GM18511 (cell line): ENCODE measurements around the gene DUS2.
"Not testable (repeated sequence)": the region's sequence is repeated elsewhere in the genome, so short reads cannot be mapped to it uniquely, and the experiment has no call there.

Experiments used
- ATAC-seq: cut with Tn5 transposase; IDR thresholded peaks from one replicate; pipeline ENCODE4 v1.9.1; 2021; ENCODE audit warnings: mild to moderate bottlenecking, moderate library complexity; ENCODE audit not compliant: unreplicated experiment

Gene DUS2

DNA sequence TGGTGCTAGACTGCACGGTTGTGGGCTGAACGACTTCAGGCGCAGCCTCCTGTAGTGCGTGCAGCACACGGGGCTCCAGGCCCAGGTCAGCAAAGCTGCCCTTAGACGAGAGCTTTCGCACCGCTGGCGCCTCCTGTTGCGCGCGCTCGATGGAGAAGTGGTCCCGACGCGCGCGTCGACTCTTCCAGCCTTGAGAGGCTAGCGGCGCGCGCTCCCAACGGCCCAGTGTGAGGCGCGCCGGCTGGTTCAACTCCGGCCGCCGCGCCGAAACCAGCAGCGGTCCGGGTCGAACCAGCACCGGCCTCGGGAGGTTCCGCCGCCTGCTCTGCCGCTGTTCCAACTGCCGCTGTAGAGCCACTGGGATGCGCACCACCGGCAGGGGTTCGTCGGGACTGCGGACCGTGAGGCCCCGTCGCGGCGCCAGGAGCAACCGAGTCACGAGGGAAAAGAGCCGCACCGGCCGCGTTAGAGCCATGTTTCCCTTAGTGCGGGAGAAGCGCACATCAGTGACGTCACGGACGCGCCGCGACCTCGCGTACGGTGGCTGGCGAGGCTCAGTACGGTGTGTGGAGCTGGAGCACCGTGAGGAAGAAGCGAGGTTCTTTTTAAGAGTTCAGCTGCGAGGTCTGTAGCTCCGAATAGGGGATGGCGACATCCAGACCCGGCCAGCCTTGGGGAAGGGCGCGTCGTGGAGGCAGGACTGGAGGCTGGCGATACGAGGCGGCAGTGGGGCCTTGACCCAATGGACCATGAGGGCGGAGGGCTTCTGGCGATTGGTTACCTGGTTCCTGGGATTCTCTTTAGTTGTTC lies at the start of gene DUS2, which contains the start of gene DDX28:
Gene DUS2, plus strand, starts transcription at position 557 of the 810 bp plus-strand sequence. CDS start 14,740 bp downstream, outside the sequence.
Gene DDX28, minus strand, starts transcription at position 505 of the 810 bp plus-strand sequence. Its CDS starts 30 bp downstream, at position 475.
- ATAC-seq, result peak; percentile 88

DNA sequence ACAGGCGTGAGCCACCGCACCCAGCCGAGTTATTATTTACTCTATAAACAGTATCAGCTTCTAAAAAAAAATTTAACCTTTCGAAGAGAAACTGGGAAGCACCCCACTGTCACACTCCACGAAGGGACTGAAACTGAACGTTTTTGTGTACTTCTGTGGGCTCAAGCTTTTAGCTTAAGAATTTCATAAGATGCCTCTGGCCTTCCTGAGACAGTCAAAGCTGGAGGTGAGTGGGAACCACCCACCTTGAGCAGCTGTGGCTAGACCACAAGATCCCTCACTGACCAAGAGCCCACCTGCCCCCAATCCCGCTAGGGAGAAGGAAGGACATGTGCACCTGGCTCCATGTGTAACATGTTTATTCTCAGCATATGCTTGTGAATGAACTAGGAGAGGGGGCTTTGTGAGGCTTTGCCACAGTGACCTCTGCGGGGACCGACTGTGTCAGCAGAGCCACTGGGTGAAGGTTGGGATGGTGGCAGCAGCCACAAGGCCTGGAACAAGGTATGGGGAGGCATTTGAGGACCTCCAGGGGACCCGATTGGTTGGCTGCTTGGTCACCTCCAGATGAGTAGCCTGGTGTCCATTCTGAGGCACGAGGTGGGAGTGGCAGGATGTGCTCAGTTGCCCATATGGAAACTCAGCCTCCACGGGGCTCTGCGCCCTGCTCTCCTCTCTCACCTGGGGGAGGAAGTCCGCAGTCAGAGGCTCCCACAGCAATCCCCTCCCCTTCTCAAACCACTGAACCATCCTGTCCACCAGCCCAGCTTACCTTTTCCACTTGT lies 47.6 kb upstream of the DUS2 start:
- ATAC-seq, result no peak

DNA sequence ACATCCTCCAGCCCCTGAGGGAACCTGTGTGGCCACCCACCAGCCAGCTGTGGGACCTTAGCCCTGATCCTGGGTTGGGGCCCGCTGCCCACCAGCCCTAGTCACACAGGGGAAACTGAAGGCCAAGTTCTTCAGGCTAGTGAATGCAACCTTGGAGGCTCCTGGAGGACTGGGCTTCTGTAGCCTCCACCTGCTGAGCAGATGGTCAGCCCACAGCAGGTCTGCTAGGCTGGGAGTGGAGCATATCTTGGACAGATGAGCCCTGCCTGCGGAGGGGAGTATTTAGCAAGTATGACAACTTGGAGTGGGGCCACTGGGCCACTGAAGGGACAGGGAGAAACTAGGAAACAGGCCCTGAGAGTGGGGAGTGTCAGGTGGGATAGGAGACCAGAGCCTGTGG lies 46.9 kb upstream of the DUS2 start:
- ATAC-seq, result no peak

DNA sequence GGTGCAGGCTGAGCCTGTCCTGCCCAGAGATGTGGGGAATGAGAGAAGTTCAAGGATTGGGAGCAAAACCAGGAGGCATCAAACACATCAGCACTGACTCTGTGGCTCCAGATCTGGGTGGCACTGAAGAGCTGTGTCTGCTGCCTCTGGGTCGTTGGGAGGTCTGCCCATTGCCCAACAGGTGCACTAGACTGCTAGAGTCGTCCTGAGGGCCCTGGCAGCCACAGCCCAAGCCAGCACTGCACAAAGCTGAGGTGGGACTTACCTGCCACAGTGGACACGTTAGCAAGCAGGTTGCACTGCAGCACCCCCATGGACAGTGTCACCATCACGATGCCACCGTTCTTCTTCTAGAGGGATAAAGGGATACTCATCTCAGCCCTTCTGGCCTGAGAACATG lies 46.1 kb upstream of the DUS2 start:
- no peak for ATAC-seq

DNA sequence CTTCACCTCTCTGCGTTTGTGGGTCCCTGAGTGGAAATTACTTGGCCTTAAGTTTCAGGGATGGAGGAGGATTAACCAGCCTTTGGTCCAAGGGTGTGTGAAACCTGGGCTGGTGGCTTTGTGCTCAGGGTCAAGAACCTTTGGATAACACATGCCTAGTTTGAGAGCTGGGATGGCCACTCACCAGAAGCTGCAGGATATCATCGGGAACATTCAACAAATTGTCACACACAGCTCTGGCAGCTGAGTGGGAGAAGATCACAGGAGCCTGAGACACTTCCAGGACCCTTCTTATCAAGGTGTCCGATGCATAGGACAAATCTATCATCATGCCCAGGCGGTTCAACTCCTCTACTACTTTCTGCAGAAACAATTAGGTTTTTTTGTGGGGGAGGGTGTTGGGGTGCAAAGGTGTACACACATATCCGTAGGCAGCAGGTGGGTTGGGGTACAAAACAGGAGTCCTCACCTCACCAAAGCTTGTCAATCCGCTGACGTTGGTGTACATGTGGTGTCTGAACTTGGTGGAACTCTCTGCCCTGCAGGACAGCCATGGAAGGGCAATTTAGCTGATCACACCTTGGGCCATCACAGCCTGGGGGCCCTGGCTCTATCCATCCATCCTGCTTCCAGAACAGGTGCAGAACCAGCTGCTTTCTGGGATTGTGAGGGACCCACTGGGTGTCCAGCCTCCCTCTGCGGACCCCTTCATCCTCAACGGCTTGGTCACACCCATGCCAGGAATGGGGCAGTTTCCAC lies 45.4 kb upstream of the DUS2 start:
- ATAC-seq, result no peak

DNA sequence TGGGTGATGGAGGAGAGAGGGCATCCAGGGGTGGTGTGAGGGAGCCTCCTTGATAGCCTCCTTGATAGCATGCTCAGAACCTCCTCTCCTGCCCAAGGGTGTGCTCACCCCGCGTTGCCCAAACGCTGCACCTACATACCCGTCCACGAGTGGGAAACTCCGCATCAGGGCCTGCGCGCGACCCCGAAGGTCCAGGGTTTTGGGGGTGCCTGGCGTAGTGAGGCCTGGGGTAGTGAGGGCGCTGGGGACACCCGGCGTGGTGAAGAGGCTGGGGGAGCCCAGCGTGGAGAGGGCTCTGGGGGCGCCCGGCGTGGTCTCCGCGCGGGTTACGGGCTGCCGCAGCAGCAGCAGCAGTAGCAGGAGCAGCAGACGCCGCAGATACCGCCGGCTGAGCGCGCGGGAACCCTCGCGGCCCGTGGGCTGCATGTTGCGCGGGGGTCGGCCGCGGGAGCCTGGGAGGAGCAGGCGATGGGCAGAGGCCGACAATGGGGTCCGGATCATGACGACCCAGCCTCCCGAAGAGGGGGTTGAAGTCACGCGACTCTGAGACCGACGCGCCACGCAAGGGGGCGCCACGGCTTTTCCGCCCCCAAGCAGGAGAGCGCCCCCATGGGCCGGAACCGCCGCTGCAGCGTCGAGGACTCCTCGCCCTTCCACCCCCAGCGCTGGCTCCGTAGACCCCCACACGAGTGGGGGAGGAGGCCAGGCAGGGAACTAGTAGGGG lies 43.0 kb upstream of the DUS2 start, which contains the start of gene DPEP3:
Gene DPEP3, minus strand, starts transcription at position 545 of the 724 bp plus-strand sequence. Its CDS starts 119 bp downstream, at position 426.
- no peak for ATAC-seq

DNA sequence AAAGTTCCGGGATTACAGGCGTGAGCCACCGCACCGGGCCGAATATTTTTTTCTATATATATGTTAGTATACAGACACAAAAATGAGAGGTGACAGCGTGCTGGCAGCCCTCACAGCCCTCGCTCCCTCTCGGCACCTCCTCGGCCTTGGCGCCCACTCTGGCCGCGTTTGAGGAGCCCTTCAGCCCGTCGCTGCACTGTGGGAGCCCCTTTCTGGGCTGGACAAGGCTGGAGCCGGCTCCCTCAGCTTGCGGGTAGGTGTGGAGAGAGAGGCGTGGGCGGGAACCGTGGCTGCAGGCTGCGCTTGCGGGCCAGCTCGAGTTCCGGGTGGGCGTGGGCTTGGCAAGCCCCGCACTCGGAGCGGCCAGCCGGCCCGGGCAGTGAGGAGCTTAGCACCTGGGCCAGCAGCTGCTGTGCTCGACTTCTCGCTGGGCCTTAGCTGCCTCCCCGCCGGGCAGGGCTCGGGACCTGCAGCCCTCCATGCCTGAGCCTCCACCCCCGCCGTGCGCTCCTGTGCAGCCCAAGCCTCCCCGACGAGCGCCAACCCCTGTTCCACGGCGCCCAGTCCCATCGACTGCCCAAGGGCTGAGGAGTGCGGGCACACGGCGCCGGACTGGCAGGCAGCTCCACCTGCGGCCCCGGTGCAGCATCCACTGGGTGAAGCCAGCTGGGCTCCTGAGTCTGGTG lies 40.9 kb upstream of the DUS2 start:
- ATAC-seq, result no peak

DNA sequence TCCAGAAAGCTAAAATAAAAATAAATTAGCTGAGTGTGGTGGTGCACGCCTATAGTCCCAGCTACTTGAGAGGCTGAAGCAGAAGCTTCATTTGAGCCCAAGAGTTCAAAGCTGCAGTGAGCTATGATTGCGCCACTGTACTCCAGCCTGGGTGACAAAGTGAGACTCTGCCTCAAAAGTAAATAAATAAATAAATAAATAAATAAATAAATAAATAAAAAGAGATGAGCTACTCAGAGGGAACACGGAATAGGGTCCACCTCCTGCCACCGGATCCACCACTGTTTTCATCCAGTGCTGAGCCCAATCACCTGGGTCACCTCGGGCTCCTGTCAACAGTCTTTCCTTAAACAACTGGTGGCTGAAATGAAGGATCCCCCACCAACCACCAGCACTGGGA lies 36.1 kb upstream of the DUS2 start:
- ATAC-seq, result no peak

DNA sequence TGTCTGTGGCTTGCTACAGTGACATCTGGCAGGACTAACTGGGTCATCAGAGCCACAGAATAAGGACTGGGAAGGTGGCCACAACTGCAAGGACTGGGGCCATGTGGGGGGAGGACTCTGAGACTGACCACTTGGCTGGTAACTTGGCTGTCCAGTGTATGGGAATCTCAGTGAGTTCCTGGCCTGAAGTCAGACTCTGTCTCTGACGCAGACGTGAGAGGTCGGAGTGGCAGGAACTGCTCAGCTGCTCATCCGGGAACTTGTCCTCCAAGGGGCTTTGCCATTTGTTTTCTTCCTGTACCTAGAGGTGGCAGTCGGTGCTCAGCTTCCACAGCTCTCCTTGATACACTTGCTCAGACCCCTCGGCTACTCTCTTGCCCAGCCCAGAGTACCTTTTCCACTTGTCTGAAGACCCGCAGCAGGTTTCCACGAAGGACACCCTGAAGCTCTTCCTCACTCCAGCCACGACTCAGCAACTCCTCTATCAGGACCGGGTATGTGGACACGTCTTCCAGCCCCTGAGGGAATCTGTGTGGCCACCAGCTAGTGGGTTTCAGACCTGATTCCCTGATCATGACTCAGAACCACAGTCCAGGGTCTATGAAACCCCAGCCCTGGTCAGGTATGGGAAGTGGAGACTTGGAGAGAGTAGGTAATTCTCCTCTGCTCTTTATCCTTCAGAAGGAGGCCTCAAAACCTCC lies 35.5 kb upstream of the DUS2 start:
- no peak for ATAC-seq

DNA sequence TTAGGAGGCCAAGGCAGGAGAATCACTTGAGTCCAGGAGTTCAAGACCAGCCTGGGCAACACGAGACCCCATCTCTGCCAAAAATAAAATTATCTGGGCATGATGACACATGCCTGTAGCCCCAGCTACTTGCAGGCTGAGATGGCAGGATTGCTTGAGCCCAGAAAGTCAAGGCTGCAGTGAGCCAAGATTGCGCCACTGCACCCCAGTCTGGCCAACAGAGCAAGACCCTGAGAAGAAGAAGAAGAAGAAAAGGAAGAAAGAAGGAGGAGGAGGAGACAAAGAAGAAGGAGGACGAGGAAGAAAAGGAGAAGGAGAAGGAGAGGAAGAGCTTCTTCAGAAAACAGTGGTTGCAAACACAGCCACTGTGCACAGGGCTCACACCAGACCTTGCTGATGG lies 34.4 kb upstream of the DUS2 start:
- no peak for ATAC-seq

DNA sequence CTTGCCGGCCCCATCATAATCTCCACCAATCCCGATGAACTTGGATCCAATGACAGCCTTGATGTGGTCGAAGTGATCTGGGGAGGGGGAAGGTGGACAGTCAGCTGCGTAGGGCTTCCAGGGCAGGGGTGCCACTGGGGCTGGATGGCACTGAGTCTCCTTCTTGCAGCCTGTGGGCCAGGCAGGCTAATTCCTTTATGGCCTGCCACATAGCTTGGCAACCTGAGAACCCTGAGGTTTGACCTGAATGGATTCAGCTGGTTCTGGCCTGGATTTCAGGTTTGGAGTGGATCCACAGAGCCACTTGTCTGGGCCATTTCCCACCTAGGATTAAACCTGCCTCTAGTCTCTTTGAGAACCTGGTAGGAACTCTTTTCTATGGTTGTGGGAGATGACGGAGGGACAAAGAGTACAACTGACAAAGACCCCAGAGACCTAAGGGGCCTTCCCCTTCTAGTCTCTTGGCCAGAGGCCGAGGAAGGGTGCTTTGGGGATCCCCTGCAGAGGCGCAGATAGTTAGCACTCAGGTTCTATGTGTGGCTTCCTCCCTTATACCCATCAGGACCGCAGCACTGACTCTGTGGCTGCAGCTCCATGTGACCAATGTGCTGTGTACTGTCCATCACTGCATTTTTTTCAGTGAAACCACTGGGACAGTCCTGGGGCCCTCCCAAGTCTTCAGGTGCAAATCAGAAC lies 33.6 kb upstream of the DUS2 start:
- ATAC-seq, result no peak

DNA sequence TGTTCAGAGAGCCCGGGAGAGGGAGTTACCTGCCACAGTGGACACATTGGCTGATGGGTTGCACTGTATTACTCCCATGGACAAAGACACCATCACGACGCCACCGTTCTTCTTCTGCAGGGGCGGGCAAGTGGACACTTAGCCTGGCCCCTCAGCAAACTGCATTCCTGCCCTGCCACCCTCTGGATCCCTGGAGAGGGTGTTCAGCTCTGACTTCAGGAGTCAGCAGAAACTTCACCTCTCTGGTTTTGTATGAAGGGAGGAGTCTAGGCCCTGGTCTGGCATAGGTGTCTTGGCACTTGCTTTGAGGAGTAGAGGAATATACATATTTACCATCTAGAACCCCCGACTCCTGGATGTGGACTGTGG lies 33.1 kb upstream of the DUS2 start:
- ATAC-seq, result no peak

DNA sequence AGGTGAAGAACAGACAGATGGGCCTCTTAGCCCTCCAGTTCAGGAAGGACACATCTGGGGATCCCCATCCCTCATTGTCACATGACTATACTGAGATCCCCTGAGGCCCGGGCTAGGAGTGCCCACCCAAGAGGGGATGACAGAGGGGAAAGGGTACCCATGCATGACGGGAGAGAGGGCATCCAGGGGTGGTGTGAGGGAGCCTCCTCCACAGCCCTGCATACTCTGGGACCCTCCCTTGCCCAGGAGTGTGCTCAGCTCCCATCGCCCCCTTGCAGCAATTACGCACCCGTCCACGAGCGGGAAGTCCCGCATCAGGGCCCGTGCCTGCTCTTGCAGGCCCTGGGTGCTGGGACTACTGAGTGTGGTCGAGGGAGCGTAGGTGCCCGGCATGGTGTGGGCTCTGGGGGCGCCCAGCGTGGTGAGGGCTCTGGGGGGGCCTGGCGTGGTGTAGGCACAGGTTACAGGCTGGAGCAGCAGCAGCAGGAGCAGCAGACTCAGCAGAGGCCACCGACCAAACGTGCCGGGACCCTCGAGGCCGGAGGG lies 30.4 kb upstream of the DUS2 start:
- peak; percentile 20 for ATAC-seq

DNA sequence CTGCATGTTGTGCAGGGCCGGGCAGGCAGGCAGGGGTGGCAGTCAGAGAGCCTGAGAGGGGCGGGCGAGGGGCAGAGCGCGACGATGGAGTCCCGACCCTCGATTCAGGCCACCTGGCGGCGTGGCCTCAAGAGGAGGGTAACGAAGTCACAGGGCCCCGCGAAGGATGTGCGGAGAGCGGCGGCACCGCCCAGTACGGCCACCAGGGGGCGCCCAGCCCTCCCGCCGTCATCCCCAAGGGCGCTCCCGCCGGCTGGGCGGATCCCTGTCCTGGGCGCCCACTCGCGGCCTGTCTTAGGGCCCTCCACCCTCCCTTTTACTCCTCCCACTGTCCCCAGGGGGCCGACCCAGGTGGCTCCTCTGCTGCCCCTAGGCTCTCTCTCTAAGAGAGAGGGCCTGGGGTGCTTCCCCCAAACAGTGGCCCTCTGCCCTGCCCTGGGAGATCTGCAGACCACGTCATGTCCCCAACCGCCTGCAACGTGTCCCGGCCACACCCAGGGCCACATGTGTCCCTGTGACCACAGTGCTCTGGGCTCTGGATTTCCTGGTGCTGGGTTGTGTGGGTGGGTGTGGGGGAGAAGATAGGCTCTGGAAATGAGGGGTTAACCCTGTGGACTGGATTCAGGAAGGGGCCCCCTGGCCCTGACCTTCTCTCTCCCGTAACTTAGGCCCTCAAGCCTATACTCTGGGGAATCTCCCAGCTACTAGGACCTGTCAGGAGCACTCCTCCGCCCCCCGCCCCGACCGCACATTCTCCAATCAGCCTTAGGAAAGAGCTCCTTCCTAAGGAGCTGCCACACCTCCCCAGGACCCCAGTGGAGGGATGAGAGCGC lies 29.7 kb upstream of the DUS2 start:
- ATAC-seq, result peak; percentile 83

DNA sequence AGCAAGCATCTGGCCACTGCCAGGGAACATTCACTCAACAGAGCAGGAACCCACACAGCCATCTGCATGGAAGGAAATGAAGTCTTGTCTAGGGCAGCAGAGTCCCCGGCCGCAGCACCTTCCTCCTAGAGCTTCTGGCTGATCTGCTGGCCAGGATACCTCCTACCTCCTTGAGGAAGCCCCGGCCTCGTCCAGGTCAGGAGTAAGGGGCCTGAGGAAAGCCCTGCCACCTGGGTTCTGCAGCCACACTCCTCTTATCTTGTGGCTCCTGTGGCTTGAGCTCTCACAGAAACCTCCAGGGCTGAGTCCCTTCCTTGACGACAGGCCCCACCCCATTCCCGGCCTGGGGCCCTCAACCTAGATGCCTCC lies 29.1 kb upstream of the DUS2 start:
- ATAC-seq, result not testable (repeated sequence)

DNA sequence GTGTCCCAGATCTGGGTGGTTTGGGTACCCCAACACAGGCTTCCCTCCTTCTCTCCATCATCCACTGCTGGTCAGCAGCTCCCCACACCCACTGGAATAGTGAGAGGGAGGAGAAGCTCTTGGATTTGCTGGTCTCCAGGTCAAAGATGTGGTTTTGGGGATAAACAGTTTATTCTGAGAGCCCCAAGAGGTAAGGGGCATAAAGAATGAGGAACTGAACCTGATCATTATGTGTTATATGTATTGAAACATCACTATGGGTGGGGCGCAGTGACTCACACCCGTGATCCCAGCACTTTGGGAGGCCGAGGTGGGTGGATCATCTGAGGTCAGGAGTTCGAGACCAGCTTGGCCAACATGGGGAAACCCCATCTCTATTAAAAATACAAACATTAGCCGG lies 27.7 kb upstream of the DUS2 start:
- ATAC-seq, result no peak

DNA sequence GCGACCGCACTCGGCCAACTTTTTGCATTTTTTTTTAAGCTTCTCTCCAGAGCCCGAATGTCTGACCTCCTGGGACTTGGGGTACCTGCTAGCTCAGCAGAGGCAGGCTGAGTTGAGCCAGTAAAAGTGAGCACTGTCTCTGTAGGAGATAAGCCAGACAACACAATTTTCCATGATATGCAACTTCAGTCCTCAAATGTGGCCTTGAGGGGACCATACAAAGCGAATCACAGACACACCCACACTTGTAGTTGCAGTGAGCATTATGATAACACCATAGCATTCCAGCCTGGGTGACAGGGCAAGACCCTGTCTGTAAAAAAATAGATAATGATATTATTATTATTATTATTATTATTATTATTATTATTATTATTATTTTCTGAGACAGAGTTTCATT lies 26.4 kb upstream of the DUS2 start:
- no peak for ATAC-seq
